Measurements from ENCODE around the gene CCDC88A.
A peak's percentile ranks its signal among the peaks of the same experiment; 100 is the strongest.
"Not testable (repeated sequence)": the region's sequence is repeated elsewhere in the genome, so short reads cannot be mapped to it uniquely, and the experiment has no call there.

CCDC88A gene, protein sequence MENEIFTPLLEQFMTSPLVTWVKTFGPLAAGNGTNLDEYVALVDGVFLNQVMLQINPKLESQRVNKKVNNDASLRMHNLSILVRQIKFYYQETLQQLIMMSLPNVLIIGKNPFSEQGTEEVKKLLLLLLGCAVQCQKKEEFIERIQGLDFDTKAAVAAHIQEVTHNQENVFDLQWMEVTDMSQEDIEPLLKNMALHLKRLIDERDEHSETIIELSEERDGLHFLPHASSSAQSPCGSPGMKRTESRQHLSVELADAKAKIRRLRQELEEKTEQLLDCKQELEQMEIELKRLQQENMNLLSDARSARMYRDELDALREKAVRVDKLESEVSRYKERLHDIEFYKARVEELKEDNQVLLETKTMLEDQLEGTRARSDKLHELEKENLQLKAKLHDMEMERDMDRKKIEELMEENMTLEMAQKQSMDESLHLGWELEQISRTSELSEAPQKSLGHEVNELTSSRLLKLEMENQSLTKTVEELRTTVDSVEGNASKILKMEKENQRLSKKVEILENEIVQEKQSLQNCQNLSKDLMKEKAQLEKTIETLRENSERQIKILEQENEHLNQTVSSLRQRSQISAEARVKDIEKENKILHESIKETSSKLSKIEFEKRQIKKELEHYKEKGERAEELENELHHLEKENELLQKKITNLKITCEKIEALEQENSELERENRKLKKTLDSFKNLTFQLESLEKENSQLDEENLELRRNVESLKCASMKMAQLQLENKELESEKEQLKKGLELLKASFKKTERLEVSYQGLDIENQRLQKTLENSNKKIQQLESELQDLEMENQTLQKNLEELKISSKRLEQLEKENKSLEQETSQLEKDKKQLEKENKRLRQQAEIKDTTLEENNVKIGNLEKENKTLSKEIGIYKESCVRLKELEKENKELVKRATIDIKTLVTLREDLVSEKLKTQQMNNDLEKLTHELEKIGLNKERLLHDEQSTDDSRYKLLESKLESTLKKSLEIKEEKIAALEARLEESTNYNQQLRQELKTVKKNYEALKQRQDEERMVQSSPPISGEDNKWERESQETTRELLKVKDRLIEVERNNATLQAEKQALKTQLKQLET (N-terminal part only)

GRCh38 chr2:55419679-55420438 lies at the start of gene CCDC88A:
Gene CCDC88A (minus strand): TSS chr2:55419856. CDS start chr2:55419079, 777 bp downstream.
- peak; percentile 94 for DNase-seq

GRCh38 chr2:55461679-55462078 lies 42.0 kb upstream of the CCDC88A start:
- no peak for DNase-seq

DNA sequence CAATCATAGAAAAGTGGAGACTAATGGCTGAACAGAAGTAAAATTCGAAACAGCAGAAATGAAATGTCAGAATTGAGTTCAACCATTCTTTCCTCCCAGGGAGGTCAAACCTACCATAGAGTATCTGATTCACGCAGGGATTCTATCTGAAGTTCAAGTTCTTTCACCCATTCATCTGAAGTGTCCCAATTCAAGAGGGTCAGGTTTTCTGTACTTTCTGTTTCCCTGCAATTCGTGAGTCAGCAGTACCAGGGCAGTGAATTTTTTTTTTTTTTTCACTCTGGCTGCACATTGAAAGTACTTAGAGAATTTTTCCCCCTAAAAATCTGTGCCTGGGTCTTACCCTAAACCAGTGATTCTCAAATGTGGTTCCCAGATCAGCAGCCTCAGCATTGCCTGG lies 40.9 kb upstream of the CCDC88A start:
- no peak for DNase-seq

DNA sequence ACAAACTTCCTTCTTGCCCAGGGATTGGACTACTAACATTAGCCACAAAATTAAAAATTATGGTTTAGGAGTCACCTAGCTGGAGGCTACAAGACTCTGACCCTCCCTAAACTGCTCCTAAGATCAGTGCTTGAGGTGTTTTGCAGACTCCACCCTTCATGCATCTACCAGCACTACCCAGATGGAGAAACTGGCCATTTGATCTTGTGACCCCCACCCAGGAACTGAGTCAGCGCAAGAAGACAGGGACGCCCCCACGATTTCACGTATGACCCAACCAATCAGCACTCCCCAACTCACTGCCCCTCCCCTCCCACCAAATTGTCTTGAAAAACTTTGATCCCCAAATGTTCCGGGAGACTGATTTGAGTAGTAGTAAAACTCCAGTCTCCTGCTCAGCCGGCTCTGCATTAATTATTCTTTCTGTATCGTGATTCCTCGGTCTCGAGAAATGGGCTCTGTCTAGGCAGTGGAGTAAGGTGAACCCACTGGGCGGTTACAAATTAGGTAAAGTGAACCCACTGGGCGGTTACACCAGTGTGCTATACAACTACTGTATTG lies 40.1 kb upstream of the CCDC88A start:
- no peak for DNase-seq

GRCh38 chr2:55459279-55459678 lies 39.6 kb upstream of the CCDC88A start:
- DNase-seq, result no peak

DNA sequence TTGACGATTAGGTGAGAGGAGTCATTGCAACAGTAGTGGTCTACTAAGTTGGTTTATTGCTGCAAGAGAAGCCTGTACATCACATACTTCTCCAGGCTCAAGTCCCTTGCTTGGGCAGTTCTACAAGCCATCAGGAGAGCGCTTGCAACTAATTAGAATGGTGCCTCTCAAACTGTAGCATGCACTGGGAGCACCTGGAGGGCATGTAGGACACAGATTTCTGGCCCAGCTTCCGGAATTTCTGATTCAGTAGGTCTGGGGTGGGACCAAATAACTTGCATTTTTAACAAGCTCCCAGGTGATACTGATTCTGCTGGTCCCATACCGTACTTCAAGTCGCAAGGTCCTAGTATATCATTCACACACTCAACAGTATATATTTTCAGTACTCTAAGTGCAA lies 34.5 kb upstream of the CCDC88A start:
- DNase-seq, result no peak

DNA sequence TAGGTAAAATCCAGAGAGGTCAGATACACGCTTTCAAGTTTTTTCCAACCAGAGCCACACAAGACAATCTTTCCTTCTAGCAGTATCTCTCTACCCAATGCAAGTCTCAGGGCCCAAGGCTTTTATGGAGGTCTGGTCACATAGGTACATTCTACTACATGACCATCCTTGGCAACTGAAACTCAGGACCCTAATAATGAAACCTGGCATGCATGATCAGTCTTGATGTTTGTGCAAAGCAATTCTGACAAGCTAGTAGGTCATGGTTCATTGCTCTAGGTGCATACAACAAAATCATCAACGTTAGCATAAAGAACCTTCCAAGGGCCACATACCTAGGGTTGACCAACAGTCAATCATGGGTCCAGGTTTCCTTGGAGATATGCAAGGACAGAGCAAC lies 33.2 kb upstream of the CCDC88A start:
- no peak for DNase-seq

- DNase-seq, result no peak
Measured at GRCh38 chr2:55451699-55452098, 32.0 kb upstream of the CCDC88A start.

GRCh38 chr2:55450014-55450413 lies 30.4 kb upstream of the CCDC88A start:
- DNase-seq, result not testable (repeated sequence)

GRCh38 chr2:55442045-55442760 lies 22.5 kb upstream of the CCDC88A start:
- not testable (repeated sequence) for DNase-seq

- no peak for DNase-seq
Measured at GRCh38 chr2:55441280-55441892, 21.7 kb upstream of the CCDC88A start.

GRCh38 chr2:55439101-55439397 lies 19.4 kb upstream of the CCDC88A start:
- no peak for DNase-seq

DNA sequence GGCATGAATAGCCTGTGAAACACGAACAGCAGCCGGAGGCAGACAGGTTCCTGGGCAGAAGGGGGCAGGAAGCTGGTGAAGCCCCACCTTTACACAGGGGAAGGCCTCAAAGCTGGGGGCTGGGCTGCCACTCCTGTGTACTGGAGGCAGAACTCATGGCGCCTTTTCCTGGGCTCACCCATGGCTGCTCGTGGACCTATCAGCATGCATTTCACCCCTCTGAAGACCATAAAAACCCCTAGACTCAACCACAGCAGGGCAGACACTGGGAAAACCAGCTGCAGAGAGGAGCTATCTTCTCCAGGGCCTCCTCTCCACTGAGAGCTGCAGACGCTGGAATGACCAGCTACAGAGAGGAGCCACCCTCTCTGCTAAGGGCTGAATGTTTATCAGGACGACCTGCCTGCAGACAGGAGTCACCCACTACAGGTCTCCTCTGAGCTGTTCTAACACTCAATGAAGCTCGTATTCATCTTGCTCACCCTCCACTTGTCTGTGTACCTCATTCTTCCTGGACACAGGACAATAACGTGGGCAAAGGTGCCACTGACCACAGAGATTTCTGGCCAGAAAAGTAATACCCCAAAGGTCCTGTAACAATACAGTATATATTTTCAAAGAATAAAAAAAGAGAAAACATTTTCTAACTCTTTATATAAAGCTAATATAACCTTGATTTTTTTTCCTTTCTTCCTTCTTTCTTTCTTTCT lies 18.9 kb upstream of the CCDC88A start:
- DNase-seq, result no peak

DNA sequence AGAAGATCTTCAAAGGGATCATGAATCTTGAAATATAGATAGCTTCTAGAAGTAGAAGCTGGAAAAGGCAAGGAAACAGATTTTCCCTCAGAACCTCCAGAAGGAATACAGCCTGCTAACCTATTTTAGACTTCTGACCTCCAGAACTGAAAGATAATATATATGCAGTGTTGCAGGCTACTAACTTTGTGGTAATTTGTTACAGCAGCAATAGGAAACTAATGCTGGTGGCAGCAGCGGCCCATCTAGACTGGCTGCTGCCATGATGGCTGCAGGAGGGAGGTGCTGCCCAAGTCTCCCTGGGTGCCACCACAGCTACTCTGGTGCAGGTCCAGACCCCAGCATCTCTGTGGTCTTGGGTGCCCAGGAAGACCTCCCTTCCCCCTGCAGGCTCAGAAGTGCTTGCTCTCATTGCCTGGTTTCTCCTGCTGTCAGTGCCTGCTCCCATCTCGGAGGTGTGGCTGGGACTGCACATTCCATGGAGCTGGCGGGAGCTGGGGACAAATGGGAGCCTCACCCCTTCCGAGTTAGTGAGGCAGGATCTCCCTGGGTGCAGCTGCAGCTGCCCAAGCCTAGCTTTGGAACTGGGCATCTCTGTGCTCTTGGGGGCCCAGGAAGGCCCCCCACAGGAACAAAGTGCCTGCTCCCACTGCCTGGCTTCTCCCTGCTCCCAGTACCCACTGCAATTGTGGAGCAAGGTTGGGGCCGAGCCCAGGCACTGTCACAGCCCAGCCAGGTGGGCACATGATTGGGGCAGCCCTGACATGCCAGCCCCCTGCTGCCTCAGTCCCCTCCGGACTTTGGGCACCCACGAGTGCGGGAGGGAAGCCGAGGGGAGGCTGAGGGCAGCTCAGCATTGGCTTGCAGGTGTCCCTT lies 18.1 kb upstream of the CCDC88A start:
- no peak for DNase-seq

DNA sequence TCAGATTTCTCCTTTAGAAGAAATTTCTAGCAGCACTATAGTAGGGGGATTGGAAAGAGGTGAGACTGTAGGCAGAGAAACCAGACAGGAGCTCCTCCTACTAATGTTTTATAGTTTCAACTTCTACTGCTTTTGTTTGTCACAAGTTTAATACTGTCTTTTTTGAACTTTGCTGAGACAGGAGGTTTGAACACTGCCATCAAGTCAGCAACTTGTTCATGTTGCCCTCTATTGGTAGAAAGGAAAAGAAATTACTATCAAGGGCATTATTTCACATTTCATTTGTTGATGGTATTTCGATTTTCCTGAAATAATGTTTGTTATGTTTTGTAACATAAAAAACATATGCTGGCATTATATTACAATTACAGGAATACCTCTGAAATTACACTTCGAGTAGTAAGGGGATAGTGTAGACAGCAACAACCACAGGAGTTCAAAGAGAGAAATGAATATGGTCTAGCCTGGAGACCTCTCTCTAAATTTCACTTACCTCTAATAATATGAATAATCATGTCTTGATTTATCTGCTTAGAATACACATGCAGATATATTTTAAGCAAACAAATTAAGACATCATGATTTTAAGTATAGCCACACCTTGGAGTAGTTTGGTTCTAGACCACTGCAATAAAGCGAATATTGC lies 12.4 kb upstream of the CCDC88A start:
- no peak for DNase-seq

GRCh38 chr2:55430211-55430975 lies 10.7 kb upstream of the CCDC88A start:
- DNase-seq, result no peak

- no peak for DNase-seq
Measured at GRCh38 chr2:55428258-55428657, 8.6 kb upstream of the CCDC88A start.

- no peak for DNase-seq
Measured at GRCh38 chr2:55425431-55425831, 5.8 kb upstream of the CCDC88A start.

Data from activated CD8-positive, alpha-beta memory T cell treated with anti-CD3 and anti-CD28 coated beads, Interleukin-2, amount 50 U/mL, for 48 hours (primary cell).